GM12878 (cell line): ENCODE measurements around the gene ZNF462. TPM values are rescaled to one million over a fixed set of nuclear protein-coding genes. Genes with fewer than 3 reads are reported as not detected.

Source experiments
- EZH2 ChIP-seq: IDR thresholded peaks from 2 replicates; pipeline ENCODE4 v1.6.1; 2012; ENCODE audit warnings: low read depth, mild to moderate bottlenecking, control low read depth, inconsistent platforms, low read length, borderline replicate concordance; ENCODE audit not compliant: control insufficient read depth
- HDAC6 ChIP-seq: fragments of 200-600 bp; sonication (generic); IDR thresholded peaks from one replicate; pipeline ENCODE4 v1.8.0; 2017; ENCODE audit warnings: antibody characterized with exemption; ENCODE audit not compliant: unreplicated experiment
- KDM1A ChIP-seq: fragments of 200-600 bp; sonication (generic); IDR thresholded peaks from 2 replicates; pipeline ENCODE4 v1.6.1; 2016; ENCODE audit warnings: borderline replicate concordance
- LARP7 ChIP-seq: fragments of 450-650 bp; IDR thresholded peaks from 2 replicates; pipeline ENCODE4 v1.6.1; 2017; ENCODE audit warnings: mild to moderate bottlenecking
- MTA2 ChIP-seq: fragments of 450-650 bp; IDR thresholded peaks from 2 replicates; pipeline ENCODE4 v1.6.1; 2016; ENCODE audit warnings: low read depth, mild to moderate bottlenecking, moderate library complexity
- NR2C1 ChIP-seq: fragments of 450-650 bp; IDR thresholded peaks from 2 replicates; pipeline ENCODE4 v1.6.1; 2017; ENCODE audit warnings: antibody characterized with exemption, mild to moderate bottlenecking, moderate library complexity
- POLR2AphosphoS5 ChIP-seq: IDR thresholded peaks from 2 replicates; pipeline ENCODE4 v1.6.1; 2011; ENCODE audit warnings: mild to moderate bottlenecking, low read length, inconsistent platforms
- SIN3A ChIP-seq: IDR thresholded peaks from 2 replicates; pipeline ENCODE4 v1.6.1; 2012; ENCODE audit warnings: low read depth, low read length, improper control_type of control experiment
- STAT3 ChIP-seq: IDR thresholded peaks from 2 replicates; pipeline ENCODE4 v1.6.1; 2011; ENCODE audit warnings: low read depth, low read length, improper control_type of control experiment
- SUZ12 ChIP-seq: fragments of 200-600 bp; sonication (generic); IDR thresholded peaks from one replicate; pipeline ENCODE4 v1.6.1; 2018; ENCODE audit warnings: antibody characterized with exemption, mild to moderate bottlenecking; ENCODE audit not compliant: unreplicated experiment
- YY1 ChIP-seq: IDR thresholded peaks from 2 replicates; pipeline ENCODE4 v1.6.1; 2011; ENCODE audit warnings: low read depth, mild to moderate bottlenecking, low read length
- ZBED1 ChIP-seq: IDR thresholded peaks from 2 replicates; pipeline ENCODE4 v1.6.1; 2016; ENCODE audit warnings: borderline replicate concordance
- polyA plus RNA-seq, 11 experiments: library from polyadenylated mRNA; depleted of rRNA in 4 of 11; unstranded in 6 of 11; stranded (reverse) in 5 of 11; fragments of >200 nt; fragmentation: Nextera tagmentation in 4 of 11; fragmentation: Illumina TruSeq in 1 of 11; extraction: Ambion mirVana in 4 of 11; extraction: Trizol in 1 of 11; gene quantifications; 1 replicate in 1 of 11; 2 replicates in 10 of 11; pipeline versions ENCODE4 v1.2.1 to v1.2.3, GENCODE V29; 2011 to 2016; ENCODE audit warnings: inconsistent platforms in 2 of 11, missing spikeins in 2 of 11, low read depth in 1 of 11
- total RNA-seq, 4 experiments: library from RNA; depleted of rRNA in 3 of 4; stranded (reverse); fragments of >200 nt in 3 of 4; fragmentation: Illumina TruSeq in 1 of 4; extraction: Trizol in 1 of 4; gene quantifications; 2 replicates each; pipeline versions ENCODE4 v1.2.1 to v1.2.3, GENCODE V29; 2013 to 2021
- TF ChIP-seq, protein P1 (sequence below): IDR thresholded peaks from 2 replicates; pipeline ENCODE4 v1.6.1; 2012; ENCODE audit warnings: improper control_type of control experiment, low read depth, low read length; ENCODE audit not compliant: insufficient replicate concordance
- TF ChIP-seq, protein P2 (sequence below): IDR thresholded peaks from 2 replicates; pipeline ENCODE4 v1.6.1; 2011; ENCODE audit warnings: low read depth, low read length, improper control_type of control experiment, borderline replicate concordance
- TF ChIP-seq, protein P3 (sequence below): fragments of 450-650 bp; IDR thresholded peaks from 2 replicates; pipeline ENCODE4 v1.6.1; 2014; ENCODE audit warnings: mild to moderate bottlenecking
- TF ChIP-seq, protein P4 (sequence below): fragments of 450-650 bp; formaldehyde crosslinking; IDR thresholded peaks from 2 replicates; pipeline ENCODE4 v1.4.0; 2022; ENCODE audit warnings: mild to moderate bottlenecking, moderate library complexity
- TF ChIP-seq, protein P5 (sequence below): fragments of 450-650 bp; IDR thresholded peaks from 2 replicates; pipeline ENCODE4 v1.6.1; 2017; ENCODE audit warnings: low read depth, mild to moderate bottlenecking, moderate library complexity

Gene ZNF462
- total and polyA plus RNA-seq, 10 of the 15 experiments (the other 5 are each of a cell fraction or from before 2014, with no cell fraction given), result 0.27 to 13.7 (median 0.55) TPM

DNA sequence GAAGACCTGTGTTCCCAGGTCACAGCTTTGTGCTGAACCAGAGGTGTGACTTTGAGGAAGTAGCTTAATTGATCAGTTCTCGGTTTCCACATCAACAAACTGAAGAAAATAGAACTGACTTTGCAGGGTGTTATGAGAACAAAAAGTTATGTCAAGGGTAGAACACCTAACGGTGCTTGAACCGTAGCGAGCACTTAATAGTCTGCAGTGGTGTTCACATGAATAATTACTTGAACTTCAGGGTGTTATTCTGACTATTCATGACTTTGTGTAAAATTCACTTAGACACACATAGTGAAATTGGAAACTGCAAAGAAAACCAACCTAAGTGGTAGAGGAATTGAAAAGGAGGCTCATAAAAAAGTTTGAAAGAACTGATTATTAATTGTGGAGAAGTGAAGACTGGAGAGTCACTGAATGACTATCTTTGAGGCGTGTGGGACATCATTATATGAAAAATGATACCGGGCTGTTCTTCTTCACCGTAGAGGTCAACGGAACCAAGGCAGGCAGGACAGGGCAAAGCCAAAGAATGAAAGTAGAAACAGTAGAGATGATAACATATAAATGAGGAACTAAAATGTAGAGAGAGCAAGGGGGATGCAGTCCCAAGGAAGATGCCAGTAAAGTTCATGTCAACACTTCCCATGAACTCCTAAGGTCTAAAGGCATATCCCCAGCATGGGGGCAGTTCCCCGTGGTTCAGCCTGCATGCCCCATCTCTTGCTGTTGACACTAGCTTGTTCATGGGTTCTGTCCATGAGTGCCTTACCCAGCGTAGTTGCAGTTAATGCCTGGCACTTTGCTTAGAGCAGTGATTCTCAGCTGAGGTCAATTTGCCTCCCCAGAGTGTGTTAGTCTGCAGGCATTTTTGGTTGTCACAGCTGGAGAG lies 118.7 kb downstream of the ZNF462 start (continued):
- TF ChIP-seq, protein P1, sequence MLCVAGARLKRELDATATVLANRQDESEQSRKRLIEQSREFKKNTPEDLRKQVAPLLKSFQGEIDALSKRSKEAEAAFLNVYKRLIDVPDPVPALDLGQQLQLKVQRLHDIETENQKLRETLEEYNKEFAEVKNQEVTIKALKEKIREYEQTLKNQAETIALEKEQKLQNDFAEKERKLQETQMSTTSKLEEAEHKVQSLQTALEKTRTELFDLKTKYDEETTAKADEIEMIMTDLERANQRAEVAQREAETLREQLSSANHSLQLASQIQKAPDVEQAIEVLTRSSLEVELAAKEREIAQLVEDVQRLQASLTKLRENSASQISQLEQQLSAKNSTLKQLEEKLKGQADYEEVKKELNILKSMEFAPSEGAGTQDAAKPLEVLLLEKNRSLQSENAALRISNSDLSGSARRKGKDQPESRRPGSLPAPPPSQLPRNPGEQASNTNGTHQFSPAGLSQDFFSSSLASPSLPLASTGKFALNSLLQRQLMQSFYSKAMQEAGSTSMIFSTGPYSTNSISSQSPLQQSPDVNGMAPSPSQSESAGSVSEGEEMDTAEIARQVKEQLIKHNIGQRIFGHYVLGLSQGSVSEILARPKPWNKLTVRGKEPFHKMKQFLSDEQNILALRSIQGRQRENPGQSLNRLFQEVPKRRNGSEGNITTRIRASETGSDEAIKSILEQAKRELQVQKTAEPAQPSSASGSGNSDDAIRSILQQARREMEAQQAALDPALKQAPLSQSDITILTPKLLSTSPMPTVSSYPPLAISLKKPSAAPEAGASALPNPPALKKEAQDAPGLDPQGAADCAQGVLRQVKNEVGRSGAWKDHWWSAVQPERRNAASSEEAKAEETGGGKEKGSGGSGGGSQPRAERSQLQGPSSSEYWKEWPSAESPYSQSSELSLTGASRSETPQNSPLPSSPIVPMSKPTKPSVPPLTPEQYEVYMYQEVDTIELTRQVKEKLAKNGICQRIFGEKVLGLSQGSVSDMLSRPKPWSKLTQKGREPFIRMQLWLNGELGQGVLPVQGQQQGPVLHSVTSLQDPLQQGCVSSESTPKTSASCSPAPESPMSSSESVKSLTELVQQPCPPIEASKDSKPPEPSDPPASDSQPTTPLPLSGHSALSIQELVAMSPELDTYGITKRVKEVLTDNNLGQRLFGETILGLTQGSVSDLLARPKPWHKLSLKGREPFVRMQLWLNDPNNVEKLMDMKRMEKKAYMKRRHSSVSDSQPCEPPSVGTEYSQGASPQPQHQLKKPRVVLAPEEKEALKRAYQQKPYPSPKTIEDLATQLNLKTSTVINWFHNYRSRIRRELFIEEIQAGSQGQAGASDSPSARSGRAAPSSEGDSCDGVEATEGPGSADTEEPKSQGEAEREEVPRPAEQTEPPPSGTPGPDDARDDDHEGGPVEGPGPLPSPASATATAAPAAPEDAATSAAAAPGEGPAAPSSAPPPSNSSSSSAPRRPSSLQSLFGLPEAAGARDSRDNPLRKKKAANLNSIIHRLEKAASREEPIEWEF, result peak; percentile 79
- TF ChIP-seq, protein P2, sequence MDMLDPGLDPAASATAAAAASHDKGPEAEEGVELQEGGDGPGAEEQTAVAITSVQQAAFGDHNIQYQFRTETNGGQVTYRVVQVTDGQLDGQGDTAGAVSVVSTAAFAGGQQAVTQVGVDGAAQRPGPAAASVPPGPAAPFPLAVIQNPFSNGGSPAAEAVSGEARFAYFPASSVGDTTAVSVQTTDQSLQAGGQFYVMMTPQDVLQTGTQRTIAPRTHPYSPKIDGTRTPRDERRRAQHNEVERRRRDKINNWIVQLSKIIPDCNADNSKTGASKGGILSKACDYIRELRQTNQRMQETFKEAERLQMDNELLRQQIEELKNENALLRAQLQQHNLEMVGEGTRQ, result no peak
- TF ChIP-seq KDM1A (no peak), EZH2 (no peak), STAT3 (no peak), LARP7 (no peak), YY1 (no peak), SUZ12 (no peak), MTA2 (peak; percentile 99), ZBED1 (no peak), HDAC6 (no peak), POLR2AphosphoS5 (no peak), SIN3A (no peak), NR2C1 (no peak)
- TF ChIP-seq, protein P3, sequence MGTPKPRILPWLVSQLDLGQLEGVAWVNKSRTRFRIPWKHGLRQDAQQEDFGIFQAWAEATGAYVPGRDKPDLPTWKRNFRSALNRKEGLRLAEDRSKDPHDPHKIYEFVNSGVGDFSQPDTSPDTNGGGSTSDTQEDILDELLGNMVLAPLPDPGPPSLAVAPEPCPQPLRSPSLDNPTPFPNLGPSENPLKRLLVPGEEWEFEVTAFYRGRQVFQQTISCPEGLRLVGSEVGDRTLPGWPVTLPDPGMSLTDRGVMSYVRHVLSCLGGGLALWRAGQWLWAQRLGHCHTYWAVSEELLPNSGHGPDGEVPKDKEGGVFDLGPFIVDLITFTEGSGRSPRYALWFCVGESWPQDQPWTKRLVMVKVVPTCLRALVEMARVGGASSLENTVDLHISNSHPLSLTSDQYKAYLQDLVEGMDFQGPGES, result no peak
- TF ChIP-seq, protein P4, sequence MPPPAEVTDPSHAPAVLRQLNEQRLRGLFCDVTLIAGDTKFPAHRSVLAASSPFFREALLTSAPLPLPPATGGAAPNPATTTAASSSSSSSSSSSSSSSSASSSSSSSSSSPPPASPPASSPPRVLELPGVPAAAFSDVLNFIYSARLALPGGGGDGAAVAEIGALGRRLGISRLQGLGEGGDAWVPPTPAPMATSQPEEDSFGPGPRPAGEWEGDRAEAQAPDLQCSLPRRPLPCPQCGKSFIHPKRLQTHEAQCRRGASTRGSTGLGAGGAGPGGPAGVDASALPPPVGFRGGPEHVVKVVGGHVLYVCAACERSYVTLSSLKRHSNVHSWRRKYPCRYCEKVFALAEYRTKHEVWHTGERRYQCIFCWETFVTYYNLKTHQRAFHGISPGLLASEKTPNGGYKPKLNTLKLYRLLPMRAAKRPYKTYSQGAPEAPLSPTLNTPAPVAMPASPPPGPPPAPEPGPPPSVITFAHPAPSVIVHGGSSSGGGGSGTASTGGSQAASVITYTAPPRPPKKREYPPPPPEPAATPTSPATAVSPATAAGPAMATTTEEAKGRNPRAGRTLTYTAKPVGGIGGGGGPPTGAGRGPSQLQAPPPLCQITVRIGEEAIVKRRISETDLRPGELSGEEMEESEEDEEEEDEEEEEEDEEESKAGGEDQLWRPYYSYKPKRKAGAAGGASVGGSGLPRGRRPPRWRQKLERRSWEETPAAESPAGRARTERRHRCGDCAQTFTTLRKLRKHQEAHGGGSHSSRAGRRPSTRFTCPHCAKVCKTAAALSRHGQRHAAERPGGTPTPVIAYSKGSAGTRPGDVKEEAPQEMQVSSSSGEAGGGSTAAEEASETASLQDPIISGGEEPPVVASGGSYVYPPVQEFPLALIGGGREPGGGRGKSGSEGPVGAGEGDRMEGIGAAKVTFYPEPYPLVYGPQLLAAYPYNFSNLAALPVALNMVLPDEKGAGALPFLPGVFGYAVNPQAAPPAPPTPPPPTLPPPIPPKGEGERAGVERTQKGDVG (CRISPR knock-in tag), result no peak
- TF ChIP-seq, protein P5, sequence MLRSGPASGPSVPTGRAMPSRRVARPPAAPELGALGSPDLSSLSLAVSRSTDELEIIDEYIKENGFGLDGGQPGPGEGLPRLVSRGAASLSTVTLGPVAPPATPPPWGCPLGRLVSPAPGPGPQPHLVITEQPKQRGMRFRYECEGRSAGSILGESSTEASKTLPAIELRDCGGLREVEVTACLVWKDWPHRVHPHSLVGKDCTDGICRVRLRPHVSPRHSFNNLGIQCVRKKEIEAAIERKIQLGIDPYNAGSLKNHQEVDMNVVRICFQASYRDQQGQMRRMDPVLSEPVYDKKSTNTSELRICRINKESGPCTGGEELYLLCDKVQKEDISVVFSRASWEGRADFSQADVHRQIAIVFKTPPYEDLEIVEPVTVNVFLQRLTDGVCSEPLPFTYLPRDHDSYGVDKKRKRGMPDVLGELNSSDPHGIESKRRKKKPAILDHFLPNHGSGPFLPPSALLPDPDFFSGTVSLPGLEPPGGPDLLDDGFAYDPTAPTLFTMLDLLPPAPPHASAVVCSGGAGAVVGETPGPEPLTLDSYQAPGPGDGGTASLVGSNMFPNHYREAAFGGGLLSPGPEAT, result peak; percentile 82
